ENCODE measurements around the gene TAF6.

TAF6 gene

GRCh38 chr7:100157334-100158228 is 38.4 kb upstream of the TAF6 start:
- H3K36me3 ChIP-seq (ENCODE audit: insufficient read depth, low read length), result peaks cover 45% of the 10 kb centered on the region
- 12% methylated on average over 31 of the region's 32 CpGs for WGBS

GRCh38 chr7:100157069-100157333 is 37.8 kb upstream of the TAF6 start:
- no peaks in the 10 kb centered on the region for H3K9me3 ChIP-seq (ENCODE audit: insufficient read depth, low read depth, low read length)
- H3K4me1 ChIP-seq (ENCODE audit: insufficient read depth, low read length), result peaks cover 13% of the 10 kb centered on the region; the same call in 1 of the 2 replicates
- H3K4me3 ChIP-seq (ENCODE audit: low read length), result peak overlapping the region; percentile 80; the same call in 1 of the 2 replicates
- H3K27me3 ChIP-seq (ENCODE audit: insufficient read depth, low read length), result no peaks in the 10 kb centered on the region
- no peak overlapping the region for H3K9ac ChIP-seq (ENCODE audit: low read depth, low read length)
- 68% methylated on average over 5 of the region's 5 CpGs for WGBS
- H3K36me3 ChIP-seq (ENCODE audit: insufficient read depth, low read length), result peaks cover 51% of the 10 kb centered on the region
- H3K27ac ChIP-seq (ENCODE audit: low read depth, low read length), result peak overlapping the region; percentile 10; the same call in 1 of the 2 replicates

More at GRCh38 chr7:100157334-100158228, 38.4 kb upstream of the TAF6 start:
- peak overlapping the region; percentile 82; the same call in 1 of the 2 replicates for H3K27ac ChIP-seq (ENCODE audit: low read depth, low read length)
- peak overlapping the region; percentile 79 for H3K9ac ChIP-seq (ENCODE audit: low read depth, low read length)
- H3K27me3 ChIP-seq (ENCODE audit: insufficient read depth, low read length), result no peaks in the 10 kb centered on the region
- no peaks in the 10 kb centered on the region for H3K9me3 ChIP-seq (ENCODE audit: insufficient read depth, low read depth, low read length)
- H3K4me1 ChIP-seq (ENCODE audit: insufficient read depth, low read length), result peaks cover 13% of the 10 kb centered on the region; the same call in 1 of the 2 replicates
- peak overlapping the region; percentile 80 for H3K4me3 ChIP-seq (ENCODE audit: low read length)

GRCh38 chr7:100156331-100157068 is 37.3 kb upstream of the TAF6 start:
- H3K4me3 ChIP-seq (ENCODE audit: low read length), result peak overlapping the region; percentile 80; the same call in 1 of the 2 replicates

GRCh38 chr7:100155553-100156317 is 36.6 kb upstream of the TAF6 start:
- no peak overlapping the region for H3K27ac ChIP-seq (ENCODE audit: low read depth, low read length)
- H3K4me1 ChIP-seq (ENCODE audit: insufficient read depth, low read length), result peaks cover 13% of the 10 kb centered on the region; the same call in 1 of the 2 replicates
- no peaks in the 10 kb centered on the region for H3K9me3 ChIP-seq (ENCODE audit: insufficient read depth, low read depth, low read length)
- WGBS, result 94% methylated on average over 20 of the region's 20 CpGs
- no peaks in the 10 kb centered on the region for H3K27me3 ChIP-seq (ENCODE audit: insufficient read depth, low read length)
- no peak overlapping the region for H3K9ac ChIP-seq (ENCODE audit: low read depth, low read length)
- no peak overlapping the region for H3K4me3 ChIP-seq (ENCODE audit: low read length)
- peaks cover 56% of the 10 kb centered on the region for H3K36me3 ChIP-seq (ENCODE audit: insufficient read depth, low read length)

More at GRCh38 chr7:100156331-100157068, 37.3 kb upstream of the TAF6 start:
- Histone ChIP-seq H3K4me1 (ENCODE audit: insufficient read depth, low read length) (peaks cover 13% of the 10 kb centered on the region; the same call in 1 of the 2 replicates), H3K27me3 (ENCODE audit: insufficient read depth, low read length) (no peaks in the 10 kb centered on the region), H3K36me3 (ENCODE audit: insufficient read depth, low read length) (peaks cover 56% of the 10 kb centered on the region), H3K9ac (ENCODE audit: low read depth, low read length) (no peak overlapping the region), H3K27ac (ENCODE audit: low read depth, low read length) (peak overlapping the region; percentile 10; the same call in 1 of the 2 replicates), H3K9me3 (ENCODE audit: insufficient read depth, low read depth, low read length) (no peaks in the 10 kb centered on the region)
- 87% methylated on average over 16 of the region's 16 CpGs for WGBS

- Histone ChIP-seq H3K27ac (ENCODE audit: low read depth, low read length) (no peak overlapping the region), H3K9me3 (ENCODE audit: insufficient read depth, low read depth, low read length) (no peaks in the 10 kb centered on the region), H3K9ac (ENCODE audit: low read depth, low read length) (no peak overlapping the region), H3K27me3 (ENCODE audit: insufficient read depth, low read length) (no peaks in the 10 kb centered on the region), H3K36me3 (ENCODE audit: insufficient read depth, low read length) (peaks cover 56% of the 10 kb centered on the region), H3K4me3 (ENCODE audit: low read length) (no peak overlapping the region), H3K4me1 (ENCODE audit: insufficient read depth, low read length) (peaks cover 15% of the 10 kb centered on the region)
- 83% methylated on average over 30 of the region's 30 CpGs for WGBS
Observed at GRCh38 chr7:100154651-100155491, 35.7 kb upstream of the TAF6 start.

GRCh38 chr7:100153708-100154535 is 34.8 kb upstream of the TAF6 start:
- H3K9ac ChIP-seq (ENCODE audit: low read depth, low read length), result no peak overlapping the region
- H3K27me3 ChIP-seq (ENCODE audit: insufficient read depth, low read length), result no peaks in the 10 kb centered on the region
- no peak overlapping the region for H3K4me3 ChIP-seq (ENCODE audit: low read length)
- H3K9me3 ChIP-seq (ENCODE audit: insufficient read depth, low read depth, low read length), result no peaks in the 10 kb centered on the region
- no peak overlapping the region for H3K27ac ChIP-seq (ENCODE audit: low read depth, low read length)
- 89% methylated on average over 14 of the region's 16 CpGs for WGBS
- peaks cover 56% of the 10 kb centered on the region for H3K36me3 ChIP-seq (ENCODE audit: insufficient read depth, low read length)
- peaks cover 13% of the 10 kb centered on the region for H3K4me1 ChIP-seq (ENCODE audit: insufficient read depth, low read length)

- H3K36me3 ChIP-seq (ENCODE audit: insufficient read depth, low read length), result peaks cover 56% of the 10 kb centered on the region
Observed at GRCh38 chr7:100152937-100153666, 33.9 kb upstream of the TAF6 start.

GRCh38 chr7:100152404-100152803 is 33.2 kb upstream of the TAF6 start:
- no peak overlapping the region for H3K27ac ChIP-seq (ENCODE audit: low read depth, low read length)
- H3K4me1 ChIP-seq (ENCODE audit: insufficient read depth, low read length), result peaks cover 9% of the 10 kb centered on the region
- H3K9ac ChIP-seq (ENCODE audit: low read depth, low read length), result no peak overlapping the region
- H3K27me3 ChIP-seq (ENCODE audit: insufficient read depth, low read length), result no peaks in the 10 kb centered on the region
- H3K36me3 ChIP-seq (ENCODE audit: insufficient read depth, low read length), result peaks cover 56% of the 10 kb centered on the region
- no peak overlapping the region for H3K4me3 ChIP-seq (ENCODE audit: low read length)
- no peaks in the 10 kb centered on the region for H3K9me3 ChIP-seq (ENCODE audit: insufficient read depth, low read depth, low read length)

More at GRCh38 chr7:100152937-100153666, 33.9 kb upstream of the TAF6 start:
- H3K4me3 ChIP-seq (ENCODE audit: low read length), result no peak overlapping the region
- peaks cover 13% of the 10 kb centered on the region for H3K4me1 ChIP-seq (ENCODE audit: insufficient read depth, low read length)
- H3K9ac ChIP-seq (ENCODE audit: low read depth, low read length), result no peak overlapping the region
- no peak overlapping the region for H3K27ac ChIP-seq (ENCODE audit: low read depth, low read length)
- H3K9me3 ChIP-seq (ENCODE audit: insufficient read depth, low read depth, low read length), result no peaks in the 10 kb centered on the region
- no peaks in the 10 kb centered on the region for H3K27me3 ChIP-seq (ENCODE audit: insufficient read depth, low read length)
- 93% methylated on average over 17 of the region's 18 CpGs for WGBS

GRCh38 chr7:100148559-100149328 is 29.6 kb upstream of the TAF6 start, which contains the start of gene LAMTOR4:
Gene LAMTOR4 (plus strand): TSS chr7:100148918. CDS start chr7:100148973, 55 bp downstream.
- H3K27me3 ChIP-seq (ENCODE audit: insufficient read depth, low read length), result no peaks in the 10 kb centered on the region
- H3K36me3 ChIP-seq (ENCODE audit: insufficient read depth, low read length), result peaks cover 22% of the 10 kb centered on the region
- H3K27ac ChIP-seq (ENCODE audit: low read depth, low read length), result peak within 1 kb of the TSS; percentile 64
- no peaks in the 10 kb centered on the region for H3K9me3 ChIP-seq (ENCODE audit: insufficient read depth, low read depth, low read length)
- H3K4me3 ChIP-seq (ENCODE audit: low read length), result peak within 1 kb of the TSS; percentile 79
- peaks cover 4% of the 10 kb centered on the region; the same call in 1 of the 2 replicates for H3K4me1 ChIP-seq (ENCODE audit: insufficient read depth, low read length)
- WGBS, result under 1% methylated on average over 44 of the region's 46 CpGs
- H3K9ac ChIP-seq (ENCODE audit: low read depth, low read length), result peak within 1 kb of the TSS; percentile 82
